ENCODE results near the gene JMY. TPM values are rescaled to one million over a fixed set of nuclear protein-coding genes. Genes with fewer than 3 reads are reported as not detected.
A peak's percentile ranks its signal among the peaks of the same experiment; 100 is the strongest.

Gene JMY
- total RNA-seq, 1 donor from 2014 or later, result 7.0 TPM

GRCh38 chr5:79237740-79238560 lies 2.0 kb downstream of the JMY start:
- FAIRE-seq, result no peak
- Histone ChIP-seq H3K79me2 (ENCODE audit: insufficient read depth, low read length) (peaks cover 29% of the 10 kb centered on the region), H3K36me3 (ENCODE audit: insufficient read depth, low read length) (no peaks in the 10 kb centered on the region), H3K27ac (ENCODE audit: low read depth, low read length) (no peak overlapping the region), H3K4me1 (ENCODE audit: insufficient read depth, low read length) (peaks cover 15% of the 10 kb centered on the region), H3K4me3 (ENCODE audit: insufficient read depth, low read depth, low read length) (peak overlapping the region; percentile 83), H3K9ac (ENCODE audit: low read length) (peak overlapping the region; percentile 82), H3K4me2 (ENCODE audit: low read length) (peak overlapping the region; percentile 92), H3K9me3 (ENCODE audit: insufficient read depth, low read depth, low read length) (no peaks in the 10 kb centered on the region), H4K20me1 (ENCODE audit: insufficient read depth, low read length) (peaks cover 40% of the 10 kb centered on the region), H2AFZ (ENCODE audit: low read depth, low read length) (peak overlapping the region; percentile 95), H3K27me3 (ENCODE audit: insufficient read depth, low read length) (no peaks in the 10 kb centered on the region)
- Mint-ChIP-seq H3K27me3 (ENCODE audit: low read depth, unreplicated experiment) (no peaks in the 10 kb centered on the region), H3K36me3 (ENCODE audit: low read depth, unreplicated experiment) (no peaks in the 10 kb centered on the region), H3K9me3 (ENCODE audit: unreplicated experiment) (no peaks in the 10 kb centered on the region), H3K27ac (ENCODE audit: unreplicated experiment) (peak overlapping the region; percentile 80), H3K4me1 (ENCODE audit: low read depth, unreplicated experiment) (peaks cover 5% of the 10 kb centered on the region), H3K4me3 (ENCODE audit: unreplicated experiment) (peak overlapping the region; percentile 91)
- DNase-seq (ENCODE audit: low read depth), result no peak
- no peak for TF ChIP-seq CTCF (IDR thresholded peaks at IDR 0.05; ENCODE audit: insufficient read depth, low read depth, low read length)
- TF ChIP-seq EZH2 (IDR thresholded peaks at IDR 0.05; ENCODE audit: insufficient read depth, low read length), result no peak

- H3K36me3 ChIP-seq (ENCODE audit: insufficient read depth, low read length), result no peaks in the 10 kb centered on the region
- Mint-ChIP-seq H3K27ac (ENCODE audit: unreplicated experiment) (no peak overlapping the region), H3K27me3 (ENCODE audit: low read depth, unreplicated experiment) (no peaks in the 10 kb centered on the region), H3K4me3 (ENCODE audit: unreplicated experiment) (no peak overlapping the region), H3K4me1 (ENCODE audit: low read depth, unreplicated experiment) (peaks cover 5% of the 10 kb centered on the region), H3K36me3 (ENCODE audit: low read depth, unreplicated experiment) (no peaks in the 10 kb centered on the region), H3K9me3 (ENCODE audit: unreplicated experiment) (no peaks in the 10 kb centered on the region)
- peaks cover 32% of the 10 kb centered on the region for H3K79me2 ChIP-seq (ENCODE audit: insufficient read depth, low read length)
- no peak for TF ChIP-seq CTCF (IDR thresholded peaks at IDR 0.05; ENCODE audit: insufficient read depth, low read depth, low read length)
- TF ChIP-seq EZH2 (IDR thresholded peaks at IDR 0.05; ENCODE audit: insufficient read depth, low read length), result no peak
- no peak overlapping the region for H3K27ac ChIP-seq (ENCODE audit: low read depth, low read length)
- H3K27me3 ChIP-seq (ENCODE audit: insufficient read depth, low read length), result no peaks in the 10 kb centered on the region
- no peak overlapping the region for H3K9ac ChIP-seq (ENCODE audit: low read length)
- H3K4me2 ChIP-seq (ENCODE audit: low read length), result no peak overlapping the region
- no peak overlapping the region for H2AFZ ChIP-seq (ENCODE audit: low read depth, low read length)
- H4K20me1 ChIP-seq (ENCODE audit: insufficient read depth, low read length), result peaks cover 47% of the 10 kb centered on the region
- DNase-seq (ENCODE audit: low read depth), result no peak
- H3K4me1 ChIP-seq (ENCODE audit: insufficient read depth, low read length), result peaks cover 12% of the 10 kb centered on the region
- no peak for FAIRE-seq
- H3K9me3 ChIP-seq (ENCODE audit: insufficient read depth, low read depth, low read length), result no peaks in the 10 kb centered on the region
- no peak overlapping the region for H3K4me3 ChIP-seq (ENCODE audit: insufficient read depth, low read depth, low read length)
Measured at GRCh38 chr5:79240561-79240960, 4.6 kb downstream of the JMY start.

- Histone ChIP-seq H3K27ac (ENCODE audit: low read depth, low read length) (no peak overlapping the region), H3K27me3 (ENCODE audit: insufficient read depth, low read length) (no peaks in the 10 kb centered on the region), H3K9ac (ENCODE audit: low read length) (no peak overlapping the region), H3K4me1 (ENCODE audit: insufficient read depth, low read length) (peaks cover 10% of the 10 kb centered on the region), H3K36me3 (ENCODE audit: insufficient read depth, low read length) (no peaks in the 10 kb centered on the region), H3K9me3 (ENCODE audit: insufficient read depth, low read depth, low read length) (no peaks in the 10 kb centered on the region), H4K20me1 (ENCODE audit: insufficient read depth, low read length) (peaks cover 47% of the 10 kb centered on the region), H3K79me2 (ENCODE audit: insufficient read depth, low read length) (peaks cover 32% of the 10 kb centered on the region), H2AFZ (ENCODE audit: low read depth, low read length) (no peak overlapping the region), H3K4me3 (ENCODE audit: insufficient read depth, low read depth, low read length) (no peak overlapping the region), H3K4me2 (ENCODE audit: low read length) (no peak overlapping the region)
- no peak overlapping the region for H3K27ac Mint-ChIP-seq (ENCODE audit: unreplicated experiment)
- no peak for DNase-seq (ENCODE audit: low read depth)
- FAIRE-seq, result no peak
- TF ChIP-seq CTCF (IDR thresholded peaks at IDR 0.05; ENCODE audit: insufficient read depth, low read depth, low read length), result no peak
- TF ChIP-seq EZH2 (IDR thresholded peaks at IDR 0.05; ENCODE audit: insufficient read depth, low read length), result no peak
- no peak overlapping the region for H3K4me3 Mint-ChIP-seq (ENCODE audit: unreplicated experiment)
- no peaks in the 10 kb centered on the region for H3K36me3 Mint-ChIP-seq (ENCODE audit: low read depth, unreplicated experiment)
- no peaks in the 10 kb centered on the region for H3K27me3 Mint-ChIP-seq (ENCODE audit: low read depth, unreplicated experiment)
- no peaks in the 10 kb centered on the region for H3K9me3 Mint-ChIP-seq (ENCODE audit: unreplicated experiment)
- H3K4me1 Mint-ChIP-seq (ENCODE audit: low read depth, unreplicated experiment), result peaks cover 5% of the 10 kb centered on the region
Measured at GRCh38 chr5:79241535-79241979, 5.6 kb downstream of the JMY start.

Data from astrocyte (in vitro differentiated cells and primary cell).